Peyer's patch (tissue), 4 donors: Measurements from ENCODE around the gene LGI2.

Experiments used
- POLR2A ChIP-seq, 2 donors: fragments of 450-650 bp; IDR thresholded peaks; one replicate each; pipeline ENCODE4 v1.5.1; 2017; ENCODE audit warnings: antibody characterized with exemption in 2 of 2, mild to moderate bottlenecking in 2 of 2, moderate library complexity in 2 of 2
- TF ChIP-seq, protein P1 (sequence below), 6 experiments: fragments of 450-650 bp in 4 of 6; fragments of 200-600 bp in 2 of 6; sonication (generic) in 1 of 6; IDR thresholded peaks; one replicate each; pipeline ENCODE4 v1.5.1; 2017 to 2019; ENCODE audit warnings: antibody characterized with exemption in 6 of 6, mild to moderate bottlenecking in 3 of 6, moderate library complexity in 1 of 6

DNA sequence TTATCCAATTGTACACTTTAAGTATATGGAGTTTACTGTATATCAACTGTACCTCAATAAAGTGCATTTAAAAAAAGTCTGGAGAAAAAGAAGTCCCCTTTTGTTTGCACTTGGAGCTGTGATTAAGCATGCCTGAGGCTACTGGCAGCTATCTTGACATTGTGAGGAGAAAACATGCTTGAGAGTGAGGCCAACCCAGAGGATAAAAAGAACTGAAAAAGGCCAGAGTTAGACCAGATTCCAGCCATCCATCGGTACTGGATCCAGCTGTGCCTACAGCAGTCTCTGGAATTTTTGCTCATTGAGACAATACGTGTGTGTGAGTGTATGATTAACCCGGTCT lies 57.4 kb downstream of the LGI2 start:
- no peak for TF ChIP-seq POLR2A (IDR thresholded peaks at IDR 0.05)
- TF ChIP-seq, protein P1, sequence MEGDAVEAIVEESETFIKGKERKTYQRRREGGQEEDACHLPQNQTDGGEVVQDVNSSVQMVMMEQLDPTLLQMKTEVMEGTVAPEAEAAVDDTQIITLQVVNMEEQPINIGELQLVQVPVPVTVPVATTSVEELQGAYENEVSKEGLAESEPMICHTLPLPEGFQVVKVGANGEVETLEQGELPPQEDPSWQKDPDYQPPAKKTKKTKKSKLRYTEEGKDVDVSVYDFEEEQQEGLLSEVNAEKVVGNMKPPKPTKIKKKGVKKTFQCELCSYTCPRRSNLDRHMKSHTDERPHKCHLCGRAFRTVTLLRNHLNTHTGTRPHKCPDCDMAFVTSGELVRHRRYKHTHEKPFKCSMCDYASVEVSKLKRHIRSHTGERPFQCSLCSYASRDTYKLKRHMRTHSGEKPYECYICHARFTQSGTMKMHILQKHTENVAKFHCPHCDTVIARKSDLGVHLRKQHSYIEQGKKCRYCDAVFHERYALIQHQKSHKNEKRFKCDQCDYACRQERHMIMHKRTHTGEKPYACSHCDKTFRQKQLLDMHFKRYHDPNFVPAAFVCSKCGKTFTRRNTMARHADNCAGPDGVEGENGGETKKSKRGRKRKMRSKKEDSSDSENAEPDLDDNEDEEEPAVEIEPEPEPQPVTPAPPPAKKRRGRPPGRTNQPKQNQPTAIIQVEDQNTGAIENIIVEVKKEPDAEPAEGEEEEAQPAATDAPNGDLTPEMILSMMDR (IDR thresholded peaks at IDR 0.05): no peak
